Measurements from ENCODE around the gene LNP1. TPM values are rescaled to one million over a fixed set of nuclear protein-coding genes. Genes with fewer than 3 reads are reported as not detected.
"Not testable (repeated sequence)": the region's sequence is repeated elsewhere in the genome, so short reads cannot be mapped to it uniquely, and the experiment has no call there.

The LNP1 gene, protein sequence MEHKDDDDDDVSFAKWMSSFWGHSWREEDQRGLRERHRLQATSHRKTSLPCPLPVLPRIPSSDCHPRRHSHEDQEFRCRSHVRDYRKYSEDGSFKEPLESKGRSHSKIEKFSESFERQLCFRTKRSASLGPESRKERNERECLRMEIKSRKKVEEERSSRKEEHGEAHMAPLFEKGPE
- total RNA-seq = 1 to 10 TPM in 5 of 6 experiments, under 1 TPM in 1; 0.89 to 1.9 (median 1.7) TPM
- long read RNA-seq = 0 reads

DNA sequence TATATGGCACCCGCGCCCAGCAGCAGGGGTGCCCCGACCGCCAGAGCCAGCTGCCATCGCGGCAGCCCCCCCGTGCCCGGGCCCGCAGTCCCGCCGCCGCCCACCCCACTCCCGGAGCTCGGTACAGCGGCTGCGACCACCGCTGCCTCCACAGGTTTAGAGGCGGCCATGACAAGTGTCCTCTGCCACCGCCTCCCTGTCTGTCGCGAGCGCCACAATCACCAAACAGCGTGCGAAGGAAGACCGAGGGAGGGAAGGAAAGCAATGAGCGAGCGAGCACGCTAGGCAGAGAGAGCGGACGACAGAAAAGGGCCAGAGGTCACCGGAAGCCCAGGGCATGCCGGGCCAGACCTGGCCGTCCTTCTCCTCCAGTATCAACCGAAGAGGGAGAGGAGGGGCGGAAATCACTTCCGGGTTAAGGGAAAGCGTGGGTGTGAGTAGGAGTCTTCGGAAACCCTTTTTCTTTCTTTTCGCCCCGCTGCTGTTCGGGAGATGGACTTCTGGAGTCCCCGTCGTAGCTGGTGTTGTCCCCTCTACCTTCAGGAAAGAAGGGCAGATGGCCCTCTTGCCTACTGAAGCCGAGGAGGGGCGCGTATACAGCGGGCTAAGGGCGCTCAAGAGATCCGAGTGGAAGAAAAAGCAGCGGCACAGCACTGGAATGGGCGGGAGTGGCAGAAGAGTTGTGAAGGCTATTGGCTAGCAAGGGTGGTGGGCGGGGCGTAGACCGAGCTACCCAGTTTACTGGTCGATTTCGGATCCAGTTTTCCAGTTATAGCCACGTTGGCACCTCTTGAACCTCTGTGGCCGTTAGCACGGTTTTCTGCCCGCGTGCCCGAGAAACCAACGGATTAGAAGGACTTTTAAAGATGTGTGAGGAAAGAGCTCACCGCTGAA lies at the start of gene LNP1, which contains the start of gene TOMM70:
Gene LNP1, plus strand, starts transcription at position 760 of the 894 bp plus-strand sequence. CDS start 28,191 bp downstream, outside the sequence.
Gene TOMM70, minus strand, starts transcription at position 310 of the 894 bp plus-strand sequence. Its CDS starts 140 bp downstream, at position 170.
- Histone ChIP-seq H3K4me1 (peaks cover 0 to 37% (median 7%) of the 10 kb centered on the region in 4 donors), H3K27ac (peak within 1 kb of the TSS; percentile 75 to 93 (median 84)), H3K9me3 (no peaks in the 10 kb centered on the region), H3K4me3 (peak within 1 kb of the TSS; percentile 80 to 91 (median 84)), H3K27me3 (no peaks in the 10 kb centered on the region), H3K36me3 (no peaks in the 10 kb centered on the region)
- ATAC-seq = peak; percentile 90 to 96 (median 92)
- WGBS (ENCODE audit: insufficient coverage, low coverage, low lambda C conversion rate, missing lambda C conversion rate) = 0% methylated on average over 39 of the region's 64 CpGs
- peak; percentile 98 for DNase-seq
- peak; percentile 95 for TF ChIP-seq POLR2A (IDR thresholded peaks at IDR 0.05)
- TF ChIP-seq, protein P1, sequence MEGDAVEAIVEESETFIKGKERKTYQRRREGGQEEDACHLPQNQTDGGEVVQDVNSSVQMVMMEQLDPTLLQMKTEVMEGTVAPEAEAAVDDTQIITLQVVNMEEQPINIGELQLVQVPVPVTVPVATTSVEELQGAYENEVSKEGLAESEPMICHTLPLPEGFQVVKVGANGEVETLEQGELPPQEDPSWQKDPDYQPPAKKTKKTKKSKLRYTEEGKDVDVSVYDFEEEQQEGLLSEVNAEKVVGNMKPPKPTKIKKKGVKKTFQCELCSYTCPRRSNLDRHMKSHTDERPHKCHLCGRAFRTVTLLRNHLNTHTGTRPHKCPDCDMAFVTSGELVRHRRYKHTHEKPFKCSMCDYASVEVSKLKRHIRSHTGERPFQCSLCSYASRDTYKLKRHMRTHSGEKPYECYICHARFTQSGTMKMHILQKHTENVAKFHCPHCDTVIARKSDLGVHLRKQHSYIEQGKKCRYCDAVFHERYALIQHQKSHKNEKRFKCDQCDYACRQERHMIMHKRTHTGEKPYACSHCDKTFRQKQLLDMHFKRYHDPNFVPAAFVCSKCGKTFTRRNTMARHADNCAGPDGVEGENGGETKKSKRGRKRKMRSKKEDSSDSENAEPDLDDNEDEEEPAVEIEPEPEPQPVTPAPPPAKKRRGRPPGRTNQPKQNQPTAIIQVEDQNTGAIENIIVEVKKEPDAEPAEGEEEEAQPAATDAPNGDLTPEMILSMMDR (IDR thresholded peaks at IDR 0.05) = no peak
- intact Hi-C loops (cut with DNase I) = no loop called here

DNA sequence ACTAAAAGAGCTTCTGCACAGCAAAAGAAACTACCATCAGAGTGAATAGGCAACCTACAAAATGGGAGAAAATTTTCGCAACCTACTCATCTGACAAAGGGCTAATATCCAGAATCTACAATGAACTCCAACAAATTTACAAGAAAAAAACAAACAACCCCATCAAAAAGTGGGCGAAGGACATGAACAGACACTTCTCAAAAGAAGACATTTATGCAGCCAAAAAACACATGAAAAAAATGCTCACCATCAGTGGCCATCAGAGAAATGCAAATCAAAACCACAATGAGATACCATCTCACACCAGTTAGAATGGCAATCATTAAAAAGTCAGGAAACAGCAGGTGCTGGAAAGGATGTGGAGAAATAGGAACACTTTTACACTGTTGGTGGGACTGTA lies 49.6 kb upstream of the LNP1 start:
- H3K9me3 ChIP-seq; H3K27me3 ChIP-seq; DNase-seq; ATAC-seq; intact Hi-C loops (cut with DNase I); H3K4me3 ChIP-seq: not testable (repeated sequence)
- no CpG with 5 or more reads among the region's 2 CpGs for WGBS (ENCODE audit: insufficient coverage, low coverage, low lambda C conversion rate, missing lambda C conversion rate)
- peaks cover 0 to 56% (median 25%) of the 10 kb centered on the region in 4 donors for H3K36me3 ChIP-seq
- peak overlapping the region in 2 of 3 donors; percentile 75 to 87 for H3K27ac ChIP-seq
- peaks cover 0 to 18% (median 6%) of the 10 kb centered on the region in 4 donors for H3K4me1 ChIP-seq

DNA sequence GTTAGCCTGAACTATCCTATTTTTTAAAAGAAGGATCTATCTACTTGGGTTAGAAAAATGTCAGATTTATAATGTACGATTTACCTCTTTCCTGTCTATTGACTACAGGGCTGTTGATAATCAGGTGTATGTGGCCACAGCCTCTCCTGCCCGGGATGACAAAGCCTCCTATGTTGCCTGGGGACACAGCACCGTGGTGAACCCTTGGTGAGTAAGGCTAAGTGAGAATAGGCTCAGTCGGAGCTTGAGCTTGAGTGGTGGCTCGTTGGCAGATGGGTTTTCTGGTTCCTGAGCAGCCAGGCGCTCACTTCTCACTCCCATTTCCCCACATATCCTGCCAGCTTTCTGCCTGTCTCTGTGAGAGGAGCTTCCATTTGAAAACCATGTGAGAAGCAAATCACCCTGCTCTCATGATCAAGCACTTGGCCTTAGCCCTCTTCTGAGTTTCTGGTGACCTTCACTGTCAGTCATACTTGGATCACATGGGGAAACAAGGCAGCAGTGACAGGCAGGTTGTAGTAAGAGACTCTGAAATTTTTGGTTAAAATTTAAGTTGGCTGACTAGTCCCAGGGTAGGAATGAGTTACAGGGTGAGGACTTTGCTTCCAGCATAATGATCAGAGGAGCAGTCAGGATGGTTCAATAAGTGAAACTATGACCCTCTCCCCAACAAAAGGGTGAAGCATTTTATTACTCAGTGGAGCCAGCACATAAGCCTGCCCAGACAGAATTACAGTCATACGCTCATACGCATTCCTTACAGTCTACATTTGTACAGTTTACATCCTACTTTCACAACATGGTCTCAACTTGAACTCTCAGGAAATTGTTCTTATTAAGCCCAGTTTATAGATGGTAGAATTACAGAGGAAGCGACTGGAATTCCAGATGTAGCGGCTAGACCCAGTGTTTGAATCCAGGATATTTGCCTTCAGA lies 48.8 kb upstream of the LNP1 start:
- peaks cover 0 to 48% (median 24%) of the 10 kb centered on the region in 4 donors for H3K36me3 ChIP-seq
- TF ChIP-seq POLR2A (IDR thresholded peaks at IDR 0.05) = no peak
- TF ChIP-seq, protein P1 (IDR thresholded peaks at IDR 0.05) = no peak
- H3K27ac ChIP-seq = peak overlapping the region; percentile 12 to 87 (median 75)
- DNase-seq = peak in 1 of 3 donors; percentile 65
- peaks cover 0 to 21% (median 6%) of the 10 kb centered on the region in 4 donors for H3K4me1 ChIP-seq
- intact Hi-C loops (cut with DNase I) = no loop called here
- peak overlapping the region in 1 of 3 donors; percentile 3 for H3K4me3 ChIP-seq
- peak; percentile 87 to 90 (median 89) for ATAC-seq
- no peaks in the 10 kb centered on the region for H3K9me3 ChIP-seq
- WGBS (ENCODE audit: insufficient coverage, low coverage, low lambda C conversion rate, missing lambda C conversion rate) = 37% methylated on average over 7 of the region's 10 CpGs
- no peaks in the 10 kb centered on the region for H3K27me3 ChIP-seq

DNA sequence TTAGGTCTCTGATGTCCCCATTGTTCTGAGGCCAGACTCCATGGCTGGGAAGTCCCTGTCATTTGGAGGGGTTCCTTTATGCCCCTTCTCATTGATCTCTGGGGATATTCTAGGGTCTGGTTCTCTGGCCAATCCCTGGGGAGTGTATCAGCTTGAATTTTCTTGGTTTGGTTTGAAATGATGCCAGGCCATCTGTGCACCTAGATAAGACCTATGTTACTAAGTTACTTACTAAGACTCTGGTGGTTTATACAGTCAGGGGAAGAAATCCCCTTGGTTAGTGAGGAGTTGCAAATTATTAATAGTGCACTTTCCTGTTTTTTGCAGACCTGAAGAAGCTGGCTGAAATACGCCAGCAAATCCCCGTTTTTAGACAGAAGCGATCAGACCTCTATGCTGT lies 46.5 kb upstream of the LNP1 start:
- Histone ChIP-seq H3K4me1 (peaks cover 0 to 41% (median 10%) of the 10 kb centered on the region in 4 donors), H3K9me3 (no peaks in the 10 kb centered on the region), H3K27me3 (no peaks in the 10 kb centered on the region), H3K27ac (no peak overlapping the region), H3K36me3 (peaks cover 0 to 25% (median 11%) of the 10 kb centered on the region in 4 donors), H3K4me3 (no peak overlapping the region)
- intact Hi-C loops (cut with DNase I) = no loop called here
- DNase-seq (no peak), ATAC-seq (no peak)
- WGBS (ENCODE audit: insufficient coverage, low coverage, low lambda C conversion rate, missing lambda C conversion rate) = 91% methylated on average over 3 of the region's 3 CpGs
- TF ChIP-seq POLR2A (IDR thresholded peaks at IDR 0.05) = no peak
- TF ChIP-seq, protein P1 (IDR thresholded peaks at IDR 0.05) = no peak

Measured in right lobe of liver (tissue), 6 donors.